MCF 10A (cell line): Measurements from ENCODE around the gene CYP26B1. TPM values are rescaled to one million over a fixed set of nuclear protein-coding genes. Genes with fewer than 3 reads are reported as not detected.

Experiments
- BruUV-seq: library from RNA; stranded (reverse); fragments of 400-500 nt; replicated peaks from 2 replicates; lab custom pipeline; 2021; lab: Mats Ljungman, UMichigan
- CTCF ChIA-PET: fragments of 300-600 bp; sonication (Branson Sonifier 250); formaldehyde crosslinking; extraction: SDS; loops from one replicate; lab custom pipeline; 2021; ENCODE audit warnings: antibody characterized with exemption, inconsistent platforms; lab: Yijun Ruan, JAX
- POLR2A ChIA-PET: fragments of 300-600, 350-650 bp; sonication (Branson Sonifier 250); formaldehyde crosslinking; extraction: SDS; loops from one replicate; lab custom pipeline; 2020; ENCODE audit warnings: antibody characterized with exemption, inconsistent platforms; lab: Yijun Ruan, JAX
- DNase-seq: peaks from one replicate; pipeline ENCODE4 v3.0.0-alpha.2; 2018; ENCODE audit not compliant: unreplicated experiment
- H3K27ac Mint-ChIP-seq: one replicate; pipeline ENCODE4 v1.8.0; 2022; ENCODE audit warnings: mild to moderate bottlenecking, low read depth, mixed read lengths; ENCODE audit not compliant: unreplicated experiment
- H3K27me3 Mint-ChIP-seq: one replicate; pipeline ENCODE4 v1.8.0; 2022; ENCODE audit warnings: mixed read lengths; ENCODE audit not compliant: insufficient read depth, unreplicated experiment
- H3K36me3 Mint-ChIP-seq: one replicate; pipeline ENCODE4 v1.8.0; 2022; ENCODE audit warnings: mild to moderate bottlenecking, moderate library complexity, mixed read lengths; ENCODE audit not compliant: insufficient read depth, unreplicated experiment
- H3K4me1 Mint-ChIP-seq: one replicate; pipeline ENCODE4 v1.8.0; 2022; ENCODE audit warnings: mixed read lengths; ENCODE audit not compliant: insufficient read depth, unreplicated experiment
- H3K4me3 Mint-ChIP-seq: one replicate; pipeline ENCODE4 v1.8.0; 2022; ENCODE audit warnings: mild to moderate bottlenecking, moderate library complexity, mixed read lengths; ENCODE audit not compliant: unreplicated experiment
- H3K9me3 Mint-ChIP-seq: one replicate; pipeline ENCODE4 v1.8.0; 2022; ENCODE audit warnings: mixed read lengths; ENCODE audit not compliant: unreplicated experiment
- intact Hi-C: fragments of 100-400 bp; cut with micrococcal nuclease; formaldehyde crosslinking; loops from 2 replicates; pipeline ENCODE4 v1.14.1; 2022
- total RNA-seq: library from RNA; stranded (reverse); gene quantifications from 2 replicates; pipeline ENCODE4 v1.2.3, GENCODE V29; 2022
- TF ChIP-seq, protein P1 (sequence below): fragments of 200-600 bp; IDR thresholded peaks from one replicate; pipeline ENCODE4 v1.8.0; 2022; ENCODE audit warnings: antibody characterized with exemption, mild to moderate bottlenecking; ENCODE audit not compliant: unreplicated experiment

The CYP26B1 gene
- total RNA-seq, 1 experiment from 2014 or later, result 14.1 TPM

DNA sequence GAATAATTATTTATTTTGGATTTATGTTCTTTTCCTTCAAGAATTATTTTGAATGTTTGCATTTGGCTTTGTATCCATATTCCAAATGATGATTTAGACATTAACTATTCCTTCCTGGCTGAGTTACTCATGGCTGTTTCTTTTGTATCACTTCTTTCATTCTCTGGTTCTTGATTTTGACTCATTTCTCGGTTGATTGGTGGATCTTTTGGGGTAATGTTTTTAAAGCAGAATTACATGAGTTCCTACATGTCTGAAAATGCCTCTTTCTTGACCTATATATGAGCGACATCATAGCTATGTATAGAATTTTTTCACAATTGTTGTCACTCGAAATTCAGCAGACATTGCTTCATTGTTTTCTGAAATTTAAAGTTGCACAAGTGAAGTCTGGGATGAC, 39.5 kb downstream of the CYP26B1 start:
- POLR2A ChIA-PET, result interaction anchor here (0.7 kb wide), 1 partner anchor 440 kb away, joined by 3 read pairs; no protein-coding TSS in a partner anchor
- peaks cover 13% of the 10 kb centered on the region for H3K4me1 Mint-ChIP-seq
- no TSS peak for BruUV-seq

DNA sequence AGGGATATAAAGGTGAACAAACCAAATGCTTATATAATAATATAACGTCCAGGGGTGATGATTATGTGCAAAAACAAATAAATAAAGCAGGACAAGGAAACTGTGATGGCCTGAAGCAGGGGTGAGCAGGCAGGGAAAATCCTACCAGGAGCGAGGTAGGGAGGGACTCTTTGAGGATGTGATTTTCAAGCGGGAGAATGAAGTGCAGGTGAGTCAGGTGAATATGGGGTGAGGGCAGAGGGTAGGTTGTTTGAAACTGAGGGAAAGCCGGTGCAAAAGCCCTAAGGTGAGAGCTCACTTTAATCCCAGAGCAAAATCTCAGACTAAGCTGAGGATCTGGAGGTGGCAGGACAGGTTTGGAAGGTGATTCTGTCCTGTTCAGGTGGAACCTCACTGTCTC, 40.7 kb downstream of the CYP26B1 start:
- TF ChIP-seq, protein P1, sequence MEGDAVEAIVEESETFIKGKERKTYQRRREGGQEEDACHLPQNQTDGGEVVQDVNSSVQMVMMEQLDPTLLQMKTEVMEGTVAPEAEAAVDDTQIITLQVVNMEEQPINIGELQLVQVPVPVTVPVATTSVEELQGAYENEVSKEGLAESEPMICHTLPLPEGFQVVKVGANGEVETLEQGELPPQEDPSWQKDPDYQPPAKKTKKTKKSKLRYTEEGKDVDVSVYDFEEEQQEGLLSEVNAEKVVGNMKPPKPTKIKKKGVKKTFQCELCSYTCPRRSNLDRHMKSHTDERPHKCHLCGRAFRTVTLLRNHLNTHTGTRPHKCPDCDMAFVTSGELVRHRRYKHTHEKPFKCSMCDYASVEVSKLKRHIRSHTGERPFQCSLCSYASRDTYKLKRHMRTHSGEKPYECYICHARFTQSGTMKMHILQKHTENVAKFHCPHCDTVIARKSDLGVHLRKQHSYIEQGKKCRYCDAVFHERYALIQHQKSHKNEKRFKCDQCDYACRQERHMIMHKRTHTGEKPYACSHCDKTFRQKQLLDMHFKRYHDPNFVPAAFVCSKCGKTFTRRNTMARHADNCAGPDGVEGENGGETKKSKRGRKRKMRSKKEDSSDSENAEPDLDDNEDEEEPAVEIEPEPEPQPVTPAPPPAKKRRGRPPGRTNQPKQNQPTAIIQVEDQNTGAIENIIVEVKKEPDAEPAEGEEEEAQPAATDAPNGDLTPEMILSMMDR, result no peak
- Mint-ChIP-seq H3K27ac (no peak overlapping the region), H3K4me3 (no peak overlapping the region), H3K9me3 (no peaks in the 10 kb centered on the region), H3K4me1 (peaks cover 13% of the 10 kb centered on the region), H3K27me3 (no peaks in the 10 kb centered on the region), H3K36me3 (no peaks in the 10 kb centered on the region)
- DNase-seq, result no peak
- intact Hi-C loops, result no loop called here
- CTCF ChIA-PET, result interaction anchor here (1.7 kb wide), 1 partner anchor 183 kb away, joined by 4 read pairs; no protein-coding TSS in a partner anchor
- POLR2A ChIA-PET, result interaction anchor here (0.8 kb wide), 1 partner anchor 8 kb away, joined by 3 read pairs; no protein-coding TSS in a partner anchor
- no TSS peak for BruUV-seq

More for the DNA sequence above, 39.5 kb downstream of the CYP26B1 start:
- DNase-seq, result peak; percentile 41
- TF ChIP-seq, protein P1, result no peak
- Mint-ChIP-seq H3K9me3 (no peaks in the 10 kb centered on the region), H3K27me3 (no peaks in the 10 kb centered on the region), H3K27ac (no peak overlapping the region), H3K36me3 (no peaks in the 10 kb centered on the region), H3K4me3 (no peak overlapping the region)
- CTCF ChIA-PET, result interaction anchor here (1.1 kb wide), 1 partner anchor 11 kb away, joined by 3 read pairs; no protein-coding TSS in a partner anchor
- intact Hi-C loops, result no loop called here

DNA sequence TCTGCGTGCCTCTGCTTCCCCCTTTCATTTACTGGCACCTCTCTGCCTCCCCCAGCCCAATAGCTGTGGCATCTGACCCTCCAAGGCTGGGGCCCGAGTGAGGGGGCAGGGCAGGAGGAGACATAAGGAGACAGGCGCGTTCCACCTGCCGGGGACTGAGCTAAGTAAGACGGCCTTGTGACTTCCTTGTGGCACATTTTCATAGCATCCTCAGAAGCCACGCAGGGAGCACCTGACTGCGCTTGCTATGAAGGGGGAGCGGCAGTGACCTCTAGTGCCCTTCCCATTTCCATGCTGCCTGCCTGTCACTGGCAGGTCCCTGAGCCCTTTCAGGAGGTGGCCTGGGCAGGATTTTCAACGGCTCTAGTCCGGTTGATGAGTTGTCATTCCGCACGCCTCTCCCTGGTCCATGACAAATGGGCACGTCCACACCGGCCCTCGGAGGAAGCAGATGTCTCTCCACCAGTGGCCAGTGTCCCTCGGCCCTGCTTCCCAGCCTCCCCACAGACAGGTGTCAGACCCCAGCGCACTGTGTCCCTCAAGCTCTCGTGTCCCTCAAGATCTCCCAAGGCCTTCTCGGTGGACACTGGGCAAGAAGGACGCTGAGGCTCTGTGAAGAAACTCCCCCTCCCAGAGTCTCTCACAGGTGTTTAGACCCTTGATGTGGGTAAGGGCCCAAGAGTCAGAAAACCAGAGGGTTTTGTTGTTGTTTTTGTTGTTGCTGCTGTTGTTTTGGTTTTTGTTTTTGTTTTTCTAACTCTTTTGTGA, 42.7 kb downstream of the CYP26B1 start:
- H3K4me3 Mint-ChIP-seq, result no peak overlapping the region

DNA sequence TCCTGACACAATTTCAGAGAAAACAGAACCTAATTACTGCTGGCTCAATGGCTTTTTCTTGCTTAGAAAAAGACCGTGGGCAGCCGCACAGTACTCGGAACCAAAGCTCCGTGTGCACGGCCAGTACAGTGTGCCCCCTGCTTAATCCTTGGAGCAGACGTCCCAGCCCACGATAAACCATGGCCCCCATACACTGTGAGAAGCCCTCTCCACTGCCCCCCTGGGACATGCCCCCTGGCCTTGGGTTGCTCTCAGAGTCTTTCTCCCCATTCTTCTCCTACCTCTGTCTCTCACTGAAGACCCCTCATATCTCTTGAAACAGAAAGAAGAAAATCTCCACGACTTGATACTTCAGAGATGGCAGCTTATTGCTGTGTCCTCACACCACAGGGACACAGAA, 44.0 kb downstream of the CYP26B1 start:
- CTCF ChIA-PET, result no interaction called here
- POLR2A ChIA-PET, result interaction anchor here (0.7 kb wide), 1 partner anchor 224 kb away, joined by 3 read pairs; no protein-coding TSS in a partner anchor
- no peak for DNase-seq
- TF ChIP-seq, protein P1, result no peak
- Mint-ChIP-seq H3K9me3 (no peaks in the 10 kb centered on the region), H3K27ac (no peak overlapping the region), H3K4me3 (no peak overlapping the region), H3K27me3 (no peaks in the 10 kb centered on the region), H3K36me3 (no peaks in the 10 kb centered on the region), H3K4me1 (peaks cover 9% of the 10 kb centered on the region)
- no TSS peak for BruUV-seq
- intact Hi-C loops, result no loop called here

More for the DNA sequence above, 42.7 kb downstream of the CYP26B1 start:
- H3K9me3 Mint-ChIP-seq, result no peaks in the 10 kb centered on the region
- DNase-seq, result no peak
- H3K27ac Mint-ChIP-seq, result no peak overlapping the region
- peaks cover 13% of the 10 kb centered on the region for H3K4me1 Mint-ChIP-seq
- no TSS peak for BruUV-seq
- POLR2A ChIA-PET, result no interaction called here
- no peaks in the 10 kb centered on the region for H3K27me3 Mint-ChIP-seq
- CTCF ChIA-PET, result no interaction called here
- intact Hi-C loops, result no loop called here
- TF ChIP-seq, protein P1, result no peak
- no peaks in the 10 kb centered on the region for H3K36me3 Mint-ChIP-seq
